Measurements from ENCODE around the gene RPS15A.
"Not testable (repeated sequence)": the region's sequence is repeated elsewhere in the genome, so short reads cannot be mapped to it uniquely, and the experiment has no call there.

- TF ChIP-seq CTCF (IDR thresholded peaks at IDR 0.05; ENCODE audit: poor library complexity, severe bottlenecking); POLR2AphosphoS5 (IDR thresholded peaks at IDR 0.05); EP300 (conservative IDR thresholded peaks at IDR 0.05; ENCODE audit: poor library complexity, severe bottlenecking): not testable (repeated sequence)
Measured at GRCh38 chr16:18734279-18734678, 55.9 kb downstream of the RPS15A start.
